GM19467 (cell line): Measurements from ENCODE around the gene PARP12.
"Not testable (repeated sequence)": the region's sequence is repeated elsewhere in the genome, so short reads cannot be mapped to it uniquely, and the experiment has no call there.

Source experiments
- ATAC-seq: cut with Tn5 transposase; IDR thresholded peaks from one replicate; pipeline ENCODE4 v1.9.1; 2021; ENCODE audit warnings: mild to moderate bottlenecking, moderate library complexity; ENCODE audit not compliant: unreplicated experiment

The PARP12 gene

GRCh38 chr7:140062528-140063299 lies at the start of gene PARP12:
Gene PARP12, minus strand, starts transcription at chr7:140062951. Its CDS starts 104 bp downstream, at chr7:140062847.
- ATAC-seq = peak; percentile 85

- not testable (repeated sequence) for ATAC-seq
Measured at GRCh38 chr7:140108777-140109176, 46.0 kb upstream of the PARP12 start.

- no peak for ATAC-seq
Measured at GRCh38 chr7:140096459-140096858, 33.7 kb upstream of the PARP12 start.

GRCh38 chr7:140093375-140093774 lies 30.6 kb upstream of the PARP12 start:
- ATAC-seq = no peak

GRCh38 chr7:140085447-140085846 lies 22.7 kb upstream of the PARP12 start:
- peak; percentile 8 for ATAC-seq

GRCh38 chr7:140084972-140085371 lies 22.2 kb upstream of the PARP12 start:
- ATAC-seq = peak; percentile 77

- ATAC-seq = no peak
Measured at GRCh38 chr7:140084142-140084655, 21.4 kb upstream of the PARP12 start.

GRCh38 chr7:140082770-140083169 lies 20.0 kb upstream of the PARP12 start:
- no peak for ATAC-seq

GRCh38 chr7:140081774-140082425 lies 19.1 kb upstream of the PARP12 start:
- no peak for ATAC-seq

- ATAC-seq = no peak
Measured at GRCh38 chr7:140080919-140081318, 18.2 kb upstream of the PARP12 start.

- ATAC-seq = no peak
Measured at GRCh38 chr7:140079121-140079536, 16.4 kb upstream of the PARP12 start.

GRCh38 chr7:140078392-140078791 lies 15.6 kb upstream of the PARP12 start:
- ATAC-seq = no peak

GRCh38 chr7:140074780-140075179 lies 12.0 kb upstream of the PARP12 start:
- ATAC-seq = no peak

GRCh38 chr7:140070546-140070945 lies 7.8 kb upstream of the PARP12 start:
- no peak for ATAC-seq

GRCh38 chr7:140069298-140069949 lies 6.7 kb upstream of the PARP12 start:
- ATAC-seq = no peak

GRCh38 chr7:140068033-140068432 lies 5.3 kb upstream of the PARP12 start:
- ATAC-seq = no peak

- ATAC-seq = no peak
Measured at GRCh38 chr7:140067052-140067451, 4.3 kb upstream of the PARP12 start.

- ATAC-seq = peak; percentile 20
Measured at GRCh38 chr7:140062118-140062527, 628 bp downstream of the PARP12 start.

GRCh38 chr7:140061607-140061930 lies 1.2 kb downstream of the PARP12 start:
- no peak for ATAC-seq

- ATAC-seq = no peak
Measured at GRCh38 chr7:140060788-140061606, 1.8 kb downstream of the PARP12 start.

GRCh38 chr7:140060243-140060630 lies 2.5 kb downstream of the PARP12 start:
- ATAC-seq = no peak
